Pulmonary artery endothelial cell (primary cell): Measurements from ENCODE around the gene MIGA2. TPM values are rescaled to one million over a fixed set of nuclear protein-coding genes. Genes with fewer than 3 reads are reported as not detected.

Source experiments
- total RNA-seq: library from RNA; depleted of rRNA; stranded (reverse); fragments of >200 nt; gene quantifications from 2 replicates; pipeline ENCODE4 v1.2.3, GENCODE V29; 2014

The MIGA2 gene
- total RNA-seq, 1 donor from 2014 or later: 23.4 TPM

Other genes with a start within 250 kb of the MIGA2 start
- gene TBC1D13, start 249.4 kb upstream of the MIGA2 start, total RNA-seq: 12.3 and 16.8 TPM in 2 replicates
- 29.1 and 37.5 TPM in 2 replicates for gene ENDOG, start 218.1 kb upstream of the MIGA2 start, total RNA-seq
- gene SPOUT1, start 206.8 kb upstream of the MIGA2 start, total RNA-seq: 16.3 and 36.1 TPM in 2 replicates
- gene KYAT1, start 154.7 kb upstream of the MIGA2 start, total RNA-seq: 11.0 and 12.4 TPM in 2 replicates
- 104 and 129 TPM in 2 replicates for gene LRRC8A, start 154.5 kb upstream of the MIGA2 start, total RNA-seq
- gene PHYHD1, start 115.6 kb upstream of the MIGA2 start, total RNA-seq: 0.20 and 0.81 TPM in 2 replicates
- 27.8 and 30.6 TPM in 2 replicates for gene DOLK, start 89.0 kb upstream of the MIGA2 start, total RNA-seq
- gene NUP188, start 88.9 kb upstream of the MIGA2 start, total RNA-seq: 54.3 and 79.3 TPM in 2 replicates
- 36.0 and 36.9 TPM in 2 replicates for gene SH3GLB2, start 8.3 kb upstream of the MIGA2 start, total RNA-seq
- gene DOLPP1, start 44.5 kb downstream of the MIGA2 start, total RNA-seq: 10.4 and 18.4 TPM in 2 replicates
- 34.6 and 37.9 TPM in 2 replicates for gene CRAT, start 74.2 kb downstream of the MIGA2 start, total RNA-seq
- gene PTPA, start 74.8 kb downstream of the MIGA2 start, total RNA-seq: 96.2 and 109 TPM in 2 replicates
- gene IER5L, start 141.6 kb downstream of the MIGA2 start, total RNA-seq: 13.4 and 18.8 TPM in 2 replicates